Bronchial epithelial cell (primary cell): ENCODE measurements around the gene PCSK5. TPM values are rescaled to one million over a fixed set of nuclear protein-coding genes. Genes with fewer than 3 reads are reported as not detected.

Experiments used
- DNase-seq: peaks from one replicate; pipeline ENCODE4 v3.0.0-alpha.2; 2010; ENCODE audit warnings: low read depth
- FAIRE-seq: peaks from 2 replicates; lab custom pipeline; 2011; peaks lifted over from hg19 to GRCh38; lab: Jason Lieb, UNC
- H3K27me3 ChIP-seq: 2 replicates; pipeline ENCODE4 v1.5.1; 2011; ENCODE audit warnings: low read length; ENCODE audit not compliant: control insufficient read depth, insufficient read depth
- H3K36me3 ChIP-seq: 2 replicates; pipeline ENCODE4 v1.5.1; 2011; ENCODE audit warnings: low read length; ENCODE audit not compliant: control insufficient read depth, insufficient read depth
- H3K4me3 ChIP-seq: 2 replicates; pipeline ENCODE4 v1.5.1; 2011; ENCODE audit warnings: mild to moderate bottlenecking, low read depth, low read length, control low read depth
- total RNA-seq: library from RNA; depleted of rRNA; stranded (reverse); fragments of >200 nt; gene quantifications from 2 replicates; pipeline ENCODE4 v1.2.1, GENCODE V29; 2014
- TF ChIP-seq, protein P1 (sequence below): IDR thresholded peaks from 2 replicates; pipeline ENCODE4 v1.5.1; 2011; ENCODE audit warnings: mild to moderate bottlenecking, moderate library complexity, low read length, control low read depth, inconsistent platforms; ENCODE audit not compliant: insufficient read depth, severe bottlenecking

The PCSK5 gene
- total RNA-seq, 1 donor from 2014 or later: 4.2 TPM

DNA sequence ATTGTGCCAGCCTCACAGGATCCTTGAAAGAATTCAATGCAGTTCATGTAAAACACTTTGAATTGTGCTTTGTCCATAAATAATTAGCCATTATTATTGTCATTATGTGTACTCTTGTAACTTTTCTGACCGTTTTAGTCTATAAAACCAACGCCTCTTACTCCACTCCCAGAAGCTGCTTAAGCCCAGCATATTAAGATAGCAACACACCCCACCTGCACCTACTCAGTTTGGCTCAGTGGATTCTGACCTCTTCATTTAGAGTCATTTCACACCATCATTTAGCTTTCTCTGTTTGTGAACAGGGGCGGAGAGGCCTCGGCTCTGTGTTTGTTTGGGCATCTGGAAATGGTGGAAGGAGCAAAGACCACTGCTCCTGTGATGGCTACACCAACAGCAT lies 205.1 kb downstream of the PCSK5 start:
- Histone ChIP-seq H3K27me3 (no peaks in the 10 kb centered on the region), H3K36me3 (no peaks in the 10 kb centered on the region), H3K4me3 (no peak overlapping the region)
- no peak for DNase-seq
- no peak for FAIRE-seq
- TF ChIP-seq, protein P1, sequence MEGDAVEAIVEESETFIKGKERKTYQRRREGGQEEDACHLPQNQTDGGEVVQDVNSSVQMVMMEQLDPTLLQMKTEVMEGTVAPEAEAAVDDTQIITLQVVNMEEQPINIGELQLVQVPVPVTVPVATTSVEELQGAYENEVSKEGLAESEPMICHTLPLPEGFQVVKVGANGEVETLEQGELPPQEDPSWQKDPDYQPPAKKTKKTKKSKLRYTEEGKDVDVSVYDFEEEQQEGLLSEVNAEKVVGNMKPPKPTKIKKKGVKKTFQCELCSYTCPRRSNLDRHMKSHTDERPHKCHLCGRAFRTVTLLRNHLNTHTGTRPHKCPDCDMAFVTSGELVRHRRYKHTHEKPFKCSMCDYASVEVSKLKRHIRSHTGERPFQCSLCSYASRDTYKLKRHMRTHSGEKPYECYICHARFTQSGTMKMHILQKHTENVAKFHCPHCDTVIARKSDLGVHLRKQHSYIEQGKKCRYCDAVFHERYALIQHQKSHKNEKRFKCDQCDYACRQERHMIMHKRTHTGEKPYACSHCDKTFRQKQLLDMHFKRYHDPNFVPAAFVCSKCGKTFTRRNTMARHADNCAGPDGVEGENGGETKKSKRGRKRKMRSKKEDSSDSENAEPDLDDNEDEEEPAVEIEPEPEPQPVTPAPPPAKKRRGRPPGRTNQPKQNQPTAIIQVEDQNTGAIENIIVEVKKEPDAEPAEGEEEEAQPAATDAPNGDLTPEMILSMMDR: no peak

DNA sequence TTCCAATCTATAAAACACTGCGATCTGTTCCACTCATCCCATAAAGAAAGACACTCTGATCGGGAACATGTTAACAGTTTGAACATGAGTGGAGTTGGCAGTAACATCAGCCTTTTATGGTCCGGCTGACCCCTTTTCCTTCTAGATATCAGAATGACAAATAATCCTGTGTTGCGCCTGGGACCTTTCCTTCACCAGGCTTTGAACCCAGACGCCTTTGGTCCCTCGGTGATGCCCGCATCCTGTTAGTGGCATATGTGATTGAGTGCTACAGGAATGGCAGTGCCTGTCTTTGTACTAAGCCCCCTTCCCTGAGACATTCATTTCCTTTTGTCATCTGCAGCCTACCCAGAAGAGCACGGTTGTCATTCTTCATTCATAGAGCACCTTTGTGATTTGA lies 209.0 kb downstream of the PCSK5 start:
- FAIRE-seq (no peak), DNase-seq (no peak)
- TF ChIP-seq, protein P1: no peak
- Histone ChIP-seq H3K36me3 (no peaks in the 10 kb centered on the region), H3K27me3 (no peaks in the 10 kb centered on the region), H3K4me3 (no peak overlapping the region)

GRCh38 chr9:76101075-76101474 lies 210.6 kb downstream of the PCSK5 start:
- FAIRE-seq: no peak
- DNase-seq: no peak
- TF ChIP-seq, protein P1: no peak
- Histone ChIP-seq H3K4me3 (no peak overlapping the region), H3K36me3 (no peaks in the 10 kb centered on the region), H3K27me3 (no peaks in the 10 kb centered on the region)

- Histone ChIP-seq H3K36me3 (no peaks in the 10 kb centered on the region), H3K4me3 (no peak overlapping the region), H3K27me3 (no peaks in the 10 kb centered on the region)
- DNase-seq: no peak
- TF ChIP-seq, protein P1: no peak
- FAIRE-seq: no peak
Observed at GRCh38 chr9:76101491-76101890, 211.0 kb downstream of the PCSK5 start.

DNA sequence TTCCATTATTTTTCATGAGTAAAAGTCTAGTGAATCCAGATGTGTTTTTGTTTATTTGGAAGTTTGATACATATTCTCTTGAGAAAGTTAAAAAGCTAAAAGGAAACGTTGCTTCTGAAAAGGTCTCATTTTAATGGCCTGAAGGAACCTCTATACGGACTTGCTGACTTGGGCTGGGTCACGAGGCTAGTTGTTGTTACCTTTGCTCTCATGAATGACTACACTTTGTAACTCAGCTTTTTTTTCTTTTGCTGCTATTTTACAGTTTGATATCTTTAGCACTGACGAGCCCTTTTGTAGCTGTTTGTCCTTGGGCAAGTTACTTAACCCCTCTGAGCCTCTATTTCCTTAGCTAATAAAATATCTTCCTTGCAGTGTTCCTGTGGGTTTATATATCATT lies 211.5 kb downstream of the PCSK5 start:
- H3K4me3 ChIP-seq: no peak overlapping the region
- no peaks in the 10 kb centered on the region for H3K27me3 ChIP-seq
- H3K36me3 ChIP-seq: no peaks in the 10 kb centered on the region
- DNase-seq (peak; percentile 39), FAIRE-seq (no peak)
- TF ChIP-seq, protein P1: no peak

DNA sequence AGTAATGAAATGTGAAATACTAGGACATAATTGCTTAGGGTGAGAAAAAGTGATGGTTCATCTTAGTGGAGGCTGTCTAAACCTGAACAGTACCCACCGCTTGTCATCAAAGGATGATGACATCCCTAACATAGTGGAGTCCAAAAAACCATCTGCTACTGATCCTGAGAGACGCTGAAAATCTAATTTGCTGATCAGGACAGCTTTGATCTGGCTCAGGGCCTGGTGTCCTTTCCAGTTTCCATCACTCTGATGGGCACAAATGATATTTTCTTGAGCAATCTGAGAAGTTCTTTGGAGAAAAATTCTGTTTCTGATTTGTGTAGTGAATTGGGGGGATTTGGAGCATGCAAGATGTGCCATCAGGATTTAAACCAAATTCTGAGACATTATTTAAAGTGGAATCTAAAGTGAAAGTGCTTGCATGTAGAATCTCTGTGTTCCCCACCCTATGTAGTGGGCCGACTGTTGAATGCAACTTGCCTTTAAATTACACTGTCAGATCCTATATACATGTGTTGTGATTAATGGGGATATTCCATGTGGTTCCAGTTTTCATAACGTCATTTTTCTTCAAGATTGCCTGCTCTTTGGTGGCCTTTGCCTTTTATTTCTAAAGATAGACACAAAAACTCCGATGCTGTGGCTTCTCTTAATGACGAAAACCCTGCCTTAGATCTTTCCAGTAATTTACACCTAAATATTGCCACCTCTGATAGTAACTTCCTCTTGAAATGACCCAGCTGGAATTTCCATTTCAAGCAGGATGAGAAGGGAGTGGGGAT lies 213.2 kb downstream of the PCSK5 start:
- DNase-seq (no peak), FAIRE-seq (no peak)
- TF ChIP-seq, protein P1: no peak
- H3K36me3 ChIP-seq: no peaks in the 10 kb centered on the region
- no peak overlapping the region for H3K4me3 ChIP-seq
- H3K27me3 ChIP-seq: no peaks in the 10 kb centered on the region
